NCI-H2081 (cell line): ENCODE measurements around the gene PTPRD.

Experiments used
- DNase-seq, 2 experiments: peaks; one replicate each; lab custom pipeline; 2025; lab: John Stamatoyannopoulos, UW

Gene PTPRD

GRCh38 chr9:10052916-10053315 lies 559.9 kb downstream of the PTPRD start:
- no peak for DNase-seq

GRCh38 chr9:10052181-10052580 lies 560.6 kb downstream of the PTPRD start:
- DNase-seq: no peak

GRCh38 chr9:10050016-10050415 lies 562.8 kb downstream of the PTPRD start:
- DNase-seq: no peak

GRCh38 chr9:10048994-10049393 lies 563.8 kb downstream of the PTPRD start:
- DNase-seq: no peak

- peak; percentile 41 to 52 for DNase-seq
These were observed 567.2 kb downstream of the PTPRD start for GRCh38 chr9:10045598-10045997.

- no peak for DNase-seq
These were observed 571.0 kb downstream of the PTPRD start for GRCh38 chr9:10041726-10042229.

GRCh38 chr9:10036095-10036494 lies 576.7 kb downstream of the PTPRD start:
- no peak for DNase-seq

GRCh38 chr9:10032166-10032565 lies 580.6 kb downstream of the PTPRD start:
- no peak for DNase-seq

GRCh38 chr9:10026443-10026984 lies 586.3 kb downstream of the PTPRD start:
- DNase-seq: no peak

- peak in 1 of 2 experiments; percentile 18 for DNase-seq
These were observed 597.0 kb downstream of the PTPRD start for GRCh38 chr9:10015755-10016154.

GRCh38 chr9:10014889-10015288 lies 597.9 kb downstream of the PTPRD start:
- DNase-seq: peak; percentile 85 to 96

- DNase-seq: no peak
These were observed 603.4 kb downstream of the PTPRD start for GRCh38 chr9:10009401-10009800.

- no peak for DNase-seq
These were observed 604.6 kb downstream of the PTPRD start for GRCh38 chr9:10008101-10008799.

- no peak for DNase-seq
These were observed 605.4 kb downstream of the PTPRD start for GRCh38 chr9:10007356-10007755.

- DNase-seq: no peak
These were observed 607.6 kb downstream of the PTPRD start for GRCh38 chr9:10005206-10005605.

GRCh38 chr9:10003047-10003446 lies 609.8 kb downstream of the PTPRD start:
- DNase-seq: no peak

GRCh38 chr9:10000669-10001068 lies 612.1 kb downstream of the PTPRD start:
- no peak for DNase-seq

- DNase-seq: peak; percentile 5 to 39
These were observed 614.1 kb downstream of the PTPRD start for GRCh38 chr9:9998491-9999287.

- no peak for DNase-seq
These were observed 615.2 kb downstream of the PTPRD start for GRCh38 chr9:9997585-9997984.

- DNase-seq: no peak
These were observed 616.5 kb downstream of the PTPRD start for GRCh38 chr9:9996259-9996658.

GRCh38 chr9:9992936-9993335 lies 619.9 kb downstream of the PTPRD start:
- DNase-seq: no peak

GRCh38 chr9:9973062-9973461 lies 639.7 kb downstream of the PTPRD start:
- no peak for DNase-seq

GRCh38 chr9:9970514-9970913 lies 642.3 kb downstream of the PTPRD start:
- no peak for DNase-seq
